Left lung (tissue), 14 donors: ENCODE results near the gene KLF14. TPM values are rescaled to one million over a fixed set of nuclear protein-coding genes. Genes with fewer than 3 reads are reported as not detected.
"Not testable (repeated sequence)": the region's sequence is repeated elsewhere in the genome, so short reads cannot be mapped to it uniquely, and the experiment has no call there.

ENCODE experiments used
- ATAC-seq: fragments of 200-7000 bp; cut with Tn5 transposase; one replicate; pipeline ENCODE4 v1.9.1; 2020; ENCODE audit warnings: moderate library complexity
- DNase-seq, 4 donors: peaks; one replicate each; pipeline ENCODE4 v3.0.0-alpha.2; 2013 to 2020
- H3K27ac ChIP-seq, 2 donors: fragments of 200-600 bp; sonication (generic) in 1 of 2; one replicate each; pipeline versions ENCODE4 v1.5.0 to v1.8.0; 2020 to 2021
- H3K27me3 ChIP-seq, 2 donors: fragments of 200-600 bp; sonication (generic) in 1 of 2; one replicate each; pipeline versions ENCODE4 v1.5.0 to v1.8.0; 2020 to 2021
- H3K36me3 ChIP-seq, 2 donors: fragments of 200-600 bp; sonication (generic) in 1 of 2; one replicate each; pipeline versions ENCODE4 v1.5.0 to v1.8.0; 2020 to 2021
- H3K4me1 ChIP-seq, 2 donors: fragments of 200-600 bp; one replicate each; pipeline ENCODE4 v1.8.0; 2021
- H3K4me3 ChIP-seq, 2 donors: fragments of 200-600 bp; sonication (generic) in 1 of 2; one replicate each; pipeline versions ENCODE4 v1.5.0 to v1.8.0; 2020 to 2021; ENCODE audit warnings: mild to moderate bottlenecking in 1 of 2
- H3K9me3 ChIP-seq, 2 donors: fragments of 200-600 bp; sonication (generic) in 1 of 2; one replicate each; pipeline versions ENCODE4 v1.5.0 to v1.8.0; 2020 to 2021
- intact Hi-C, 2 donors: fragments of 100-400 bp; cut with DNase I; formaldehyde crosslinking; loops; one replicate each; pipeline versions ENCODE4 v1.11.2 to v1.14.2; 2022
- long read RNA-seq, 12 donors: library from polyadenylated mRNA in 2 of 12; unstranded in 2 of 12; transcript quantifications; one replicate each; pipeline ENCODE4 v2.0.0 and lab custom pipeline, GENCODE V29; 2019 to 2026
- polyA plus RNA-seq, 6 donors: library from polyadenylated mRNA; unstranded; fragments of 120-200 nt; gene quantifications; one replicate each; pipeline ENCODE4 v1.2.1, GENCODE V29; 2013; ENCODE audit not compliant: insufficient read length in 6 of 6
- total RNA-seq, 2 donors: library from RNA; stranded (reverse); fragmentation: NEBNext Ultra II Directional; extraction: Animal tissue kit (Norgen Biotek cat#: 25700); gene quantifications; one replicate each; pipeline ENCODE4 v1.2.1, GENCODE V29; 2021
- TF ChIP-seq, protein P1 (sequence below), 2 donors: fragments of 200-600 bp; sonication (generic) in 1 of 2; IDR thresholded peaks; one replicate each; pipeline versions ENCODE4 v1.5.0 to v1.8.0; 2021; ENCODE audit warnings: antibody characterized with exemption in 2 of 2
- donor health status: DM: no; HTN: yes; CAD: no.
- donor health status: DM: no; HTN: no; CAD: no.

KLF14 gene
- total RNA-seq: under 1 TPM in 1 of 2 donors, not detected in 1; 0.29 TPM
- under 1 TPM in 5 of 6 donors, not detected in 1; 0.07 to 0.18 (median 0.13) TPM for polyA plus RNA-seq
- long read RNA-seq, donor 1: 0 reads
- long read RNA-seq, donor 2, partial matches to known transcripts: 0 of 1 reads
- long read RNA-seq, donor 2, other reads (novel, unspliced or antisense): 0 of 1 reads
- long read RNA-seq, donor 3: 0 reads
- long read RNA-seq, donor 4: 0 reads
- long read RNA-seq, donor 5, partial matches to known transcripts: 0 of 1 reads
- long read RNA-seq, donor 5, other reads (novel, unspliced or antisense): 0 of 1 reads
- long read RNA-seq, donor 6, partial matches to known transcripts: 0 of 1 reads
- long read RNA-seq, donor 6, other reads (novel, unspliced or antisense): 0 of 1 reads
- long read RNA-seq, donor 7: 0 reads
- long read RNA-seq, donor 8: 0 reads
- long read RNA-seq, donor 9: 0 reads
- long read RNA-seq, donor 10: 0 reads
- long read RNA-seq, donor 11: 0 reads
- long read RNA-seq, donor 12, partial matches to known transcripts: 0 of 1 reads
- long read RNA-seq, donor 12, other reads (novel, unspliced or antisense): 0 of 1 reads

DNA sequence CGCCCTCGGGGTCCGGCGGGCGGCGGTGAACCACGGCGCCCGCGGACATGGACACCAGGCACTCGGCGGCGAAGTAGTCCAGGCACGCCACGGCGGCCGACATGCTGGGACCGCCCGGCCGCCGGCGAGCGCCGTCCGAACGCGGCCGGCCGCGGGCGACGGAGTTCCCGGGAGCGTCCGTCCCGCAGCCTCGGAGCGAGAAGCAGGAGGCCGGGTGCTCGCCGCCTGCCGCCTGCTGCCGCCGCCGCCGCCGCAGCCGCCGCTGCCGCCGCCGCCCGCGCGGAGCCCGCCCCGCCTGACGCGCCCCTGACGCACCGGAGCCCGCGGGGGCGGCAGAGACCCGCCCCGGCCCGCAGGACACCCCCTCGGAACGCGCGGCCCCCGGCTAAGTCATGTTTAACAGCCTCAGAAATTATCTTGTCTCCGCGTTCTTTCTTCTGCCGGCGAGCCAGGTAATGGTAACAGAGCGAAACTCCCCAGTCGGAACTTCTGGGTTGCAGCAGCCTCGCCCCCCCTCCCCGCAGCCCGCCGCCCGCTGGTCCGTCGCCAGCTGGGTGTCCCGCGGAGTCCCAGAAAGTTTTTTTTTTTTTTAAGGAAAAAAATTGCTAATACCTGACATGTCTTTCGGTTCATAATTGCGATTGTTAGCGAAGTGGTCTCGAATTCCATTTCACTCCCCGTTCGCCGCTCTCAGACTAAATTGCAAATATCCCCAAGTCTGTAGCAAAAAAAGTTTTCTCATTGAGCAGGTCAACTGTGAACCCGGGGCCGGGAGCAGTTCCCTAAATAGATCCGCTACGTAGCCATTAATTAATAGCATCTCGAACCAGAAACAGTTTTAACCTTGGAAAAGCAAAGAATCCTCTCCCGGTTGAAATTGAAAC is at the start of gene KLF14:
TSS of gene KLF14 (minus strand) at position 277 of the 884 bp plus-strand sequence. CDS start at position 103, 174 bp downstream.
- ATAC-seq (peak; percentile 71), DNase-seq (peak in 3 of 4 donors; percentile 39 to 83 (median 42))
- H3K27ac ChIP-seq: no peak within 1 kb of the TSS
- H3K36me3 ChIP-seq: no peaks in the 10 kb centered on the region
- intact Hi-C loops: no loop called here
- TF ChIP-seq, protein P1, sequence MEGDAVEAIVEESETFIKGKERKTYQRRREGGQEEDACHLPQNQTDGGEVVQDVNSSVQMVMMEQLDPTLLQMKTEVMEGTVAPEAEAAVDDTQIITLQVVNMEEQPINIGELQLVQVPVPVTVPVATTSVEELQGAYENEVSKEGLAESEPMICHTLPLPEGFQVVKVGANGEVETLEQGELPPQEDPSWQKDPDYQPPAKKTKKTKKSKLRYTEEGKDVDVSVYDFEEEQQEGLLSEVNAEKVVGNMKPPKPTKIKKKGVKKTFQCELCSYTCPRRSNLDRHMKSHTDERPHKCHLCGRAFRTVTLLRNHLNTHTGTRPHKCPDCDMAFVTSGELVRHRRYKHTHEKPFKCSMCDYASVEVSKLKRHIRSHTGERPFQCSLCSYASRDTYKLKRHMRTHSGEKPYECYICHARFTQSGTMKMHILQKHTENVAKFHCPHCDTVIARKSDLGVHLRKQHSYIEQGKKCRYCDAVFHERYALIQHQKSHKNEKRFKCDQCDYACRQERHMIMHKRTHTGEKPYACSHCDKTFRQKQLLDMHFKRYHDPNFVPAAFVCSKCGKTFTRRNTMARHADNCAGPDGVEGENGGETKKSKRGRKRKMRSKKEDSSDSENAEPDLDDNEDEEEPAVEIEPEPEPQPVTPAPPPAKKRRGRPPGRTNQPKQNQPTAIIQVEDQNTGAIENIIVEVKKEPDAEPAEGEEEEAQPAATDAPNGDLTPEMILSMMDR (IDR thresholded peaks at IDR 0.05): no peak
- no peaks in the 10 kb centered on the region for H3K4me1 ChIP-seq
- peaks cover 82 to 100% of the 10 kb centered on the region in 2 donors for H3K27me3 ChIP-seq
- peaks cover 0 to 15% of the 10 kb centered on the region in 2 donors for H3K9me3 ChIP-seq
- peak within 1 kb of the TSS; percentile 21 to 46 for H3K4me3 ChIP-seq

DNA sequence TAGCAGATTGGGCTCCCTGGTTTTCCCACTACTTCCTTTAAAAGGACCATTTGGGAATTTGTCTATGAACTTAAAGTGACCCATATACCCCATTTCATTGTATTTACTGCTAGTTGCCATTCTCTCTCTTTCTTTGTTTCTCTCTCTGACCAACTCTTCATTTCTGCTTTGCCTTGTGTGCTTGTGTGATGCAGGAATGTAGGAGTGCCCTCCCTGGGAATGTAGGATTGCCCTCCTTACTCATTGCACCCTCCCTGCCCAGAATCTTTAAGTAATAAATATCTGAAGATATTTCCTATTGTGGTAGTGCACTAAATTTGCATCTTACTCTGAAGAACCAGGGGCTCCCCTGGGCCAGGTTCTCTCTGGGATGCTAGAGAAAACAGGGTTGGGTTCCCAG is 47.3 kb upstream of the KLF14 start:
- Histone ChIP-seq H3K27me3 (no peaks in the 10 kb centered on the region), H3K9me3 (peaks cover 0 to 3% of the 10 kb centered on the region in 2 donors), H3K36me3 (no peaks in the 10 kb centered on the region), H3K4me1 (no peaks in the 10 kb centered on the region), H3K27ac (no peak overlapping the region), H3K4me3 (no peak overlapping the region)
- DNase-seq (no peak), ATAC-seq (no peak)
- intact Hi-C loops: no loop called here
- TF ChIP-seq, protein P1 (IDR thresholded peaks at IDR 0.05): no peak

- no peaks in the 10 kb centered on the region for H3K27me3 ChIP-seq
- intact Hi-C loops: no loop called here
- H3K36me3 ChIP-seq: no peaks in the 10 kb centered on the region
- no peak for DNase-seq
- H3K27ac ChIP-seq: no peak overlapping the region
- no peak overlapping the region for H3K4me3 ChIP-seq
- TF ChIP-seq, protein P1 (IDR thresholded peaks at IDR 0.05): no peak
- H3K4me1 ChIP-seq: no peaks in the 10 kb centered on the region
- no peak for ATAC-seq
- peaks cover 0 to 8% of the 10 kb centered on the region in 2 donors for H3K9me3 ChIP-seq
Measured at GRCh38 chr7:130777426-130777825, 43.4 kb upstream of the KLF14 start.

DNA sequence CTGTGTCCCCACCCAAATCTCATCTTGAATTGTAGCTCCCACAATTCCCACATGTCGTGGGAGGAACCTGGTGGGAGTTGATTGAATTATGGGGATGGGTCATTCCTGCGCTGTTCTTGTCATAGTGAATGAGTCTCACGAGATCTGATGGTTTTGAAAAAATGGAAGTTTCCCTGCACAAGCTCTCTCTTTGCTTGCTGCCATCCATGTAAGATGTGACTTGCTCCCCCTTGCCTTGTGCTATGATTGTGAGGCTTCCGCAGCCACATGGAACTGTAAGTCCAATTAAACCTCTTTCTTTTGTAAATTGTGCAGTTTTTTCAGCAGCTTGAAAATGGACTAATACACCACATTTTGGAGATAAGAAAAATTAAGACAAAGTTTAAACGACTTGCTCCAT is 38.4 kb upstream of the KLF14 start:
- H3K4me1 ChIP-seq, H3K36me3 ChIP-seq, intact Hi-C loops, H3K27me3 ChIP-seq, H3K27ac ChIP-seq, H3K4me3 ChIP-seq, DNase-seq, ATAC-seq: not testable (repeated sequence)
- peaks cover 0 to 42% of the 10 kb centered on the region in 2 donors for H3K9me3 ChIP-seq

DNA sequence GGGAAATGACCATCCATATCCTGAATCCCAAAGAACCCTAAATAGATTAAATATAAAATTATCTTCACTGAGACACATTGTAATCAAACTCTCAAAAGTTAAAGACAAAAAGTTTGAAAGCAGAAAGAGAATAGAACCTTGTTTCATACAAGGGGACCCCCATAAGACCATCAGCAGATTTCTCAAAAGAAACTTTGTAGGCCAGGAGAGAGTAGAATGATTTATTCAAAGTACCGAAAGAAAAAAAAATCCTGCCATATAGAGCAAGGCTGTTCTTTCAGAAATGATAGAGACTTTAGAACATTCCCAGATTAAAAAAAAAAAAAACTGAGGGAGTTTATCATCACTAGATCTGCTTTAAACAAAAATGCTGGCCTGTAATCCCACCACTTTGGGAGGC is 34.8 kb upstream of the KLF14 start:
- no peaks in the 10 kb centered on the region for H3K27me3 ChIP-seq
- TF ChIP-seq, protein P1 (IDR thresholded peaks at IDR 0.05): no peak
- no peaks in the 10 kb centered on the region for H3K4me1 ChIP-seq
- ATAC-seq (no peak), DNase-seq (no peak)
- H3K4me3 ChIP-seq: no peak overlapping the region
- intact Hi-C loops: no loop called here
- no peak overlapping the region for H3K27ac ChIP-seq
- H3K36me3 ChIP-seq: no peaks in the 10 kb centered on the region
- H3K9me3 ChIP-seq: peaks cover 0 to 42% of the 10 kb centered on the region in 2 donors

GRCh38 chr7:130764569-130764968 is 30.6 kb upstream of the KLF14 start:
- H3K4me3 ChIP-seq, H3K27me3 ChIP-seq, DNase-seq, ATAC-seq, intact Hi-C loops, H3K36me3 ChIP-seq, H3K27ac ChIP-seq, H3K4me1 ChIP-seq: not testable (repeated sequence)
- peaks cover 0 to 19% of the 10 kb centered on the region in 2 donors for H3K9me3 ChIP-seq
